Choroid plexus epithelial cell (primary cell): ENCODE data around the gene DNAH12.

Source experiments
- DNase-seq: peaks from one replicate; pipeline ENCODE4 v3.0.0-alpha.2; 2010; ENCODE audit warnings: low read depth
- H3K4me3 ChIP-seq: 2 replicates; pipeline ENCODE4 v1.5.1; 2011; ENCODE audit warnings: low read depth, mild to moderate bottlenecking, control low read depth, low read length, moderate library complexity
- CTCF ChIP-seq: conservative IDR thresholded peaks from 2 replicates; pipeline ENCODE4 v1.5.1; 2011; ENCODE audit warnings: low read depth, mild to moderate bottlenecking, control low read depth, inconsistent platforms, low read length, moderate library complexity

The DNAH12 gene

GRCh38 chr3:57420001-57420400 is 124.1 kb downstream of the DNAH12 start:
- no peak overlapping the region for H3K4me3 ChIP-seq
- TF ChIP-seq CTCF, result no peak
- DNase-seq, result no peak

GRCh38 chr3:57411715-57412114 is 132.4 kb downstream of the DNAH12 start:
- no peak overlapping the region for H3K4me3 ChIP-seq
- TF ChIP-seq CTCF, result no peak
- no peak for DNase-seq

GRCh38 chr3:57409471-57409870 is 134.7 kb downstream of the DNAH12 start:
- no peak overlapping the region for H3K4me3 ChIP-seq
- DNase-seq, result no peak
- TF ChIP-seq CTCF, result no peak

- no peak for DNase-seq
- no peak overlapping the region for H3K4me3 ChIP-seq
- TF ChIP-seq CTCF, result no peak
Observed at GRCh38 chr3:57402675-57403074, 141.5 kb downstream of the DNAH12 start.

GRCh38 chr3:57397175-57398026 is 146.7 kb downstream of the DNAH12 start:
- peak; percentile 99 for TF ChIP-seq CTCF
- H3K4me3 ChIP-seq, result no peak overlapping the region
- peak; percentile 80 for DNase-seq

GRCh38 chr3:57393977-57394376 is 150.2 kb downstream of the DNAH12 start:
- DNase-seq, result no peak
- TF ChIP-seq CTCF, result no peak
- no peak overlapping the region for H3K4me3 ChIP-seq

- TF ChIP-seq CTCF, result no peak
- H3K4me3 ChIP-seq, result no peak overlapping the region
- DNase-seq, result no peak
Observed at GRCh38 chr3:57391767-57392166, 152.4 kb downstream of the DNAH12 start.
